Fibroblast of lung (primary cell): ENCODE data around the gene SEMA6B. TPM values are rescaled to one million over a fixed set of nuclear protein-coding genes. Genes with fewer than 3 reads are reported as not detected.

Experiments
- DNase-seq, 2 donors: peaks; one replicate each; pipeline versions ENCODE4 v3.0.0 to v3.0.0-alpha.2; 2010; ENCODE audit warnings: low read depth in 2 of 2
- H2AFZ ChIP-seq: 2 replicates; pipeline ENCODE4 v1.5.1; 2012; ENCODE audit warnings: low read length, control low read depth, inconsistent platforms
- H3K27ac ChIP-seq: 2 replicates; pipeline ENCODE4 v1.5.1; 2011; ENCODE audit warnings: low read length, control low read depth; ENCODE audit not compliant: insufficient read depth
- H3K27me3 ChIP-seq: 2 replicates; pipeline ENCODE4 v1.5.1; 2011; ENCODE audit warnings: mild to moderate bottlenecking, low read length; ENCODE audit not compliant: control insufficient read depth, insufficient read depth
- H3K36me3 ChIP-seq: 2 replicates; pipeline ENCODE4 v1.5.1; 2011; ENCODE audit warnings: low read length; ENCODE audit not compliant: control insufficient read depth, insufficient read depth
- H3K4me1 ChIP-seq: 2 replicates; pipeline ENCODE4 v1.5.1; 2011; ENCODE audit warnings: low read length; ENCODE audit not compliant: control insufficient read depth, insufficient read depth; ENCODE audit errors: extremely low read depth
- H3K4me2 ChIP-seq: 2 replicates; pipeline ENCODE4 v1.5.1; 2011; ENCODE audit warnings: low read length, control low read depth; ENCODE audit not compliant: insufficient read depth; ENCODE audit errors: extremely low read depth
- H3K4me3 ChIP-seq, 4 experiments: fragments of 200-600 bp in 1 of 4; sonication (generic) in 1 of 4; replicated peaks in 1 of 4; 2 replicates each; pipeline ENCODE4 v1.5.1; 2011 to 2016; ENCODE audit warnings: low read length in 4 of 4, low read depth in 3 of 4, mild to moderate bottlenecking in 3 of 4, control low read depth in 2 of 4, inconsistent platforms in 1 of 4, mixed read lengths in 1 of 4; ENCODE audit not compliant: insufficient read depth in 1 of 4; ENCODE audit errors: control extremely low read depth in 1 of 4
- H3K79me2 ChIP-seq: 2 replicates; pipeline ENCODE4 v1.5.1; 2012; ENCODE audit warnings: mild to moderate bottlenecking, low read length, inconsistent platforms; ENCODE audit not compliant: control insufficient read depth, insufficient read depth
- H3K9ac ChIP-seq: 2 replicates; pipeline ENCODE4 v1.5.1; 2011; ENCODE audit warnings: mild to moderate bottlenecking, low read length, control low read depth; ENCODE audit not compliant: insufficient read depth
- H3K9me3 ChIP-seq: 2 replicates; pipeline ENCODE4 v1.5.1; 2012; ENCODE audit warnings: low read depth, low read length; ENCODE audit not compliant: control insufficient read depth, insufficient read depth
- H4K20me1 ChIP-seq: 2 replicates; pipeline ENCODE4 v1.5.1; 2011; ENCODE audit warnings: low read length; ENCODE audit not compliant: control insufficient read depth, insufficient read depth; ENCODE audit errors: extremely low read depth
- CTCF ChIP-seq, 2 donors: IDR thresholded peaks in 1 of 2; conservative IDR thresholded peaks in 1 of 2; 1 replicate in 1 of 2; 2 replicates in 1 of 2; pipeline ENCODE4 v1.5.1; 2011 to 2012; ENCODE audit warnings: low read length in 2 of 2, control low read depth in 1 of 2, inconsistent platforms in 1 of 2, low read depth in 1 of 2, mild to moderate bottlenecking in 1 of 2
- EZH2 ChIP-seq: IDR thresholded peaks from 2 replicates; pipeline ENCODE4 v1.5.1; 2012; ENCODE audit warnings: low read length, control low read depth, mild to moderate bottlenecking; ENCODE audit errors: missing control alignments
- polyA plus RNA-seq, 2 donors: library from polyadenylated mRNA; depleted of rRNA in 1 of 2; stranded (reverse) in 1 of 2; unstranded in 1 of 2; fragments of >200 nt; gene quantifications; 2 replicates each; pipeline ENCODE4 v1.2.1, GENCODE V29; 2011 to 2012; ENCODE audit warnings: missing spikeins in 1 of 2
- total RNA-seq: library from RNA; depleted of rRNA; stranded (reverse); fragments of >200 nt; gene quantifications from 2 replicates; pipeline ENCODE4 v1.2.1, GENCODE V29; 2014

The SEMA6B gene
- total and polyA plus RNA-seq, 2 donors (not counting 1 experiment from before 2014, with no cell fraction given) = under 0.01 to 0.31 TPM

GRCh38 chr19:4525563-4526002, 33.9 kb downstream of the SEMA6B start:
- no peak for TF ChIP-seq EZH2
- no peak for TF ChIP-seq CTCF (conservative IDR thresholded peaks at IDR 0.05 in 1 of 2, IDR thresholded peaks at IDR 0.05 in 1 of 2; ENCODE audit: low read depth in 1 of 2, low read length in 2 of 2)
- Histone ChIP-seq H3K36me3 (no peaks in the 10 kb centered on the region), H3K4me2 (no peak overlapping the region), H3K4me1 (no peaks in the 10 kb centered on the region), H3K27ac (no peak overlapping the region), H3K27me3 (peaks cover 3% of the 10 kb centered on the region), H3K9ac (no peak overlapping the region), H3K4me3 (no peak overlapping the region), H2AFZ (no peak overlapping the region), H3K9me3 (no peaks in the 10 kb centered on the region), H4K20me1 (no peaks in the 10 kb centered on the region), H3K79me2 (no peaks in the 10 kb centered on the region)
- DNase-seq = no peak

- Histone ChIP-seq H3K27me3 (peaks cover 3% of the 10 kb centered on the region), H3K4me1 (no peaks in the 10 kb centered on the region), H3K4me2 (no peak overlapping the region), H3K9ac (no peak overlapping the region), H3K36me3 (no peaks in the 10 kb centered on the region), H3K4me3 (no peak overlapping the region), H4K20me1 (no peaks in the 10 kb centered on the region), H3K9me3 (no peaks in the 10 kb centered on the region), H3K27ac (no peak overlapping the region), H2AFZ (no peak overlapping the region), H3K79me2 (no peaks in the 10 kb centered on the region)
- TF ChIP-seq EZH2 (no peak), CTCF (conservative IDR thresholded peaks at IDR 0.05 in 1 of 2, IDR thresholded peaks at IDR 0.05 in 1 of 2; ENCODE audit: low read depth in 1 of 2, low read length in 2 of 2) (peak; percentile 70 to 88)
- peak in 1 of 2 donors; percentile 43 for DNase-seq
These were observed 34.5 kb downstream of the SEMA6B start for GRCh38 chr19:4524808-4525562.

GRCh38 chr19:4523306-4524110, 36.0 kb downstream of the SEMA6B start:
- H3K4me2 ChIP-seq = no peak overlapping the region
- H4K20me1 ChIP-seq = no peaks in the 10 kb centered on the region
- H3K4me1 ChIP-seq = no peaks in the 10 kb centered on the region
- no peak overlapping the region for H2AFZ ChIP-seq
- no peak overlapping the region for H3K9ac ChIP-seq
- H3K36me3 ChIP-seq = no peaks in the 10 kb centered on the region
- no peaks in the 10 kb centered on the region for H3K9me3 ChIP-seq
- TF ChIP-seq EZH2 (no peak), CTCF (conservative IDR thresholded peaks at IDR 0.05 in 1 of 2, IDR thresholded peaks at IDR 0.05 in 1 of 2; ENCODE audit: low read depth in 1 of 2, low read length in 2 of 2) (peak; percentile 46 to 82)
- H3K79me2 ChIP-seq = no peaks in the 10 kb centered on the region
- H3K4me3 ChIP-seq = no peak overlapping the region
- no peak overlapping the region for H3K27ac ChIP-seq
- H3K27me3 ChIP-seq = no peaks in the 10 kb centered on the region
- peak; percentile 12 to 36 for DNase-seq
